ENCODE measurements around the gene ADGRA1. TPM values are rescaled to one million over a fixed set of nuclear protein-coding genes. Genes with fewer than 3 reads are reported as not detected.

ADGRA1 gene
- total RNA-seq, 1 donor from 2014 or later = 0.99 TPM

DNA sequence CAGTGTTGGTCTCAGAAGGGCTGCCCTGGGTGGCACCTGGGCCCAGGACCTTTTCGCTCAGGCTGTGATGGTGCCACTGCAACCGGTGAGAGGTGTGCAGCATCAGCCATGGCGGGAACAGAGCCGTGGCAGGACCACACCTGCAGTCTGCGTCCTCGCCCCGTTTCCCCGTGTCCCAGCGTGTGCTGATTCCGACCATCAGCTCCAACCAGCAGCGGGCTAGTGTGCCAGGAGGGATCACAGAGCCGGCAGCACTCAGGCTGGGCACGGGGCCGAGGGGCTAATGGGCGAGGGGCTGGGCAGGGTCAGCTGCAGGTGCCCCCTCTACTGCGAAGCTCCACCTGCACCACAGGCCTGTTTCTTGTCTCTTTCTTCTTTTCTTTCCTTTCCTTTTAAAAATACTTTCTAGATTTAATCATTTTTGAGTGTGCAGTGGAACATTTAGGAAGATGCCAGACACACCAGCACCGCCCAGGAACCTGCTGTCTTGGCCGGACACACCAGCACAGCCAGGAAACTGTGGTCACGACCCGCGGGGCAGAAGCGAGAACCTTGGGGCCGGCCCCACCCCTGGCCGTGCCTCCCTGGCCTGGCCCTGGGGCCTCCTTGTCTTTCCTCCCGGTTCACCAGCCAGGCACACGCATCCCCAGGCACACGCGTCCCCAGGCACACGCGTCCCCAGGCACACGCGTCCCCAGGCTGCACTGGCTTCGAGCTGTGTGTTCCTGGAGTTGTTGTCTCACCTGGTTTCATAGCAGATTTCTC lies 34.6 kb downstream of the ADGRA1 start:
- peaks cover 15% of the 10 kb centered on the region for H3K27me3 Mint-ChIP-seq
- H3K4me1 Mint-ChIP-seq (ENCODE audit: unreplicated experiment) = no peaks in the 10 kb centered on the region
- no peaks in the 10 kb centered on the region for H3K36me3 Mint-ChIP-seq
- H3K9me3 Mint-ChIP-seq = no peaks in the 10 kb centered on the region
- H3K27ac Mint-ChIP-seq = no peak overlapping the region
- no peak for DNase-seq (ENCODE audit: extremely low spot score, unreplicated experiment)
- no peak overlapping the region for H3K4me3 Mint-ChIP-seq
- TF ChIP-seq CTCF (conservative IDR thresholded peaks at IDR 0.05) = no peak

- Mint-ChIP-seq H3K36me3 (no peaks in the 10 kb centered on the region), H3K4me3 (no peak overlapping the region)
- no peak for DNase-seq (ENCODE audit: extremely low spot score, unreplicated experiment)
Measured at GRCh38 chr10:133123050-133123745, 35.5 kb downstream of the ADGRA1 start.

DNA sequence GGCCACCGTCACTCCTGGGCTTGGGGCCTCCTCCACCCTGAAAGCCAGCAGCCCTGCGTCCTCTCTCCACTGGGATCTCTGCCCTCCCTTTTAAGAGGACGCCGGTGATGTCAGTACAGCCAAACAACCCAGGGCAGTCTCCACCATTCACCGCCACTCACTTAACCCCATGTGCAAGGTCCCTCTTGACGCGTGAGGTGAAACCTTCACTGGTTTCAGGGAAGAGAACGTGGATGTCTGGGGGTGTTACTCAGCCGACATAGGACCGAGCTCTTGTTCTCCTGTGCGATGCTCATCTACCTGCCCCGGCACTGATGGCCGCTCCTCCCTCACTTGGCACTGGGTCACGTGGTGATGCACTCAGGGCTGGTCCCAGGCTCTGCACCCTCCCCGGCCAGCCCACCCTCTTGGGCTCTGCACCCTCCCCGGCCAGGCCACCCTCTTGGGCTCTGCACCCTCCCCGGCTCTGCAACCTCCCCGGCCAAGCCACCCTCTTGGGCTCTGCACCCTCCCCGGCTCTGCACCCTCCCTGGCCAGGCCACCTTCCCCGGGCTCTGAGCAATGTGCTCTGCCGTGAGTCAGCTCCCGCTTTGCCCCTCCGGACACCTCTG lies 36.1 kb downstream of the ADGRA1 start:
- no peaks in the 10 kb centered on the region for H3K36me3 Mint-ChIP-seq
- no peaks in the 10 kb centered on the region for H3K9me3 Mint-ChIP-seq
- H3K4me1 Mint-ChIP-seq (ENCODE audit: unreplicated experiment) = no peaks in the 10 kb centered on the region
- no peak for DNase-seq (ENCODE audit: extremely low spot score, unreplicated experiment)
- no peak for TF ChIP-seq CTCF (conservative IDR thresholded peaks at IDR 0.05)
- no peak overlapping the region for H3K27ac Mint-ChIP-seq
- no peak overlapping the region for H3K4me3 Mint-ChIP-seq
- peaks cover 11% of the 10 kb centered on the region for H3K27me3 Mint-ChIP-seq

More at GRCh38 chr10:133123050-133123745, 35.5 kb downstream of the ADGRA1 start:
- no peaks in the 10 kb centered on the region for H3K4me1 Mint-ChIP-seq (ENCODE audit: unreplicated experiment)
- no peaks in the 10 kb centered on the region for H3K9me3 Mint-ChIP-seq
- TF ChIP-seq CTCF (conservative IDR thresholded peaks at IDR 0.05) = no peak
- H3K27ac Mint-ChIP-seq = no peak overlapping the region
- H3K27me3 Mint-ChIP-seq = peaks cover 13% of the 10 kb centered on the region

DNA sequence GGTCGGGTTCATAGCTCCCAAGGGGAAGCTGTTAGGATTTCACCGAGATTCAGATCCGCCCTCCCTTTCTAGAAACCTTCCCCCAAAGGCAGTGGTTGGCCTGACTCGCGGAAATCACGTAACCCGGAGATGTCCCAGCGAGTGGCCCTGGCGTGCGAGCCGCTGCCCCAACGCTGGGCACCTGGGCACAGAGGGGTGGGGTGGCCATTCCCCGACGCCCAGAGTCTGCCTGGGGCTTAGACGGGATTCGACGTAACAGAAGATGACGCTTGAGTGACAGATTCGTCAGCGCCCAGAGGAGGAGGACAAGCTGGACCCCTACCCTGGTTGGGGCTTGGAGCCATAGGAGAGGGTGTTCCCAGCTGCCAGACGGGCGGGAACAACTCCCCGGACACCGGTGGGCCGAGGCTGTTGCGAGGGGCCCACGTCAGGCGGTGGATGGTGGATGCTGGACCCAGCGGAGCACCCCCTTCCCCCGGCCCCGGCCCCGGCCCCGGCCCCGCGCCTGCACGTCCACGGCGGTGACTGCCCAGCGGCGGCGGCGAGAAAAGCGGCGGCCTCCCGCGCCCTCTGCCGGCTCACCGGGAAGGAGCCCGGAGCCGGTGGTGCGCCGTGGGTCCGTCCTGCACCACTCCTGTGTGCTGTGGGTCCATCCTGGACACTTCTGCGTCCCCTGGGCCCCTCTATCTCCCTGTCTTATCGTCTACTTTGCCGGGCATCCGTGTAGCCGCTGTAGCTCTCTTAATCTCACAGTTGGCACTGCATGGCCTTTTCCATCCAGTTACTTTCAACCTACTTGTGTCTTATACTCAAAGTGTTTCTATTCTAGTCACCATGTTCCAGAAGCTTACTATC lies 36.9 kb downstream of the ADGRA1 start:
- no peak for DNase-seq (ENCODE audit: extremely low spot score, unreplicated experiment)
- no peaks in the 10 kb centered on the region for H3K4me1 Mint-ChIP-seq (ENCODE audit: unreplicated experiment)
- peaks cover 11% of the 10 kb centered on the region for H3K27me3 Mint-ChIP-seq
- H3K27ac Mint-ChIP-seq = no peak overlapping the region
- H3K36me3 Mint-ChIP-seq = no peaks in the 10 kb centered on the region
- no peaks in the 10 kb centered on the region for H3K9me3 Mint-ChIP-seq
- no peak overlapping the region for H3K4me3 Mint-ChIP-seq
- TF ChIP-seq CTCF (conservative IDR thresholded peaks at IDR 0.05) = peak; percentile 85

DNA sequence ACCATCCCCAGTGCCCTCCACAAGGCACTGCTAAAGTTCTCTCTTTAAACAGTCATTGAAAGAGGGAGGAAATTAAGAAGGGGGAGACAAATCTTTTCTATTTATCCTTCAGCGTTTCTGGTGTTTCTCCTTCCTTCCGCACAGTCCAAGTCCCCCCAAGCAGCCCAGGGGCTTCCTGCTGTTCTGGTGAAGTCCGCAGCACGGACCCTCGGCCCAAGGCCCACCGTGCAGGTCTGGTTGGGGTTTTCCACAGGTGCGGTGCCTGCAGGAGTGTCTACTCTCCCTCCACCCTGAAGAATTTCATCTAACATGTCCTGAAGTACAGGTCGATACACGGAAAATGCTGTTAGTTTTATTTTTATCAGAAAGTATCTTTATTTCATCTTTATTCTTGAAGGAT lies 38.2 kb downstream of the ADGRA1 start:
- Mint-ChIP-seq H3K4me3 (no peak overlapping the region), H3K27ac (no peak overlapping the region), H3K4me1 (ENCODE audit: unreplicated experiment) (no peaks in the 10 kb centered on the region), H3K9me3 (no peaks in the 10 kb centered on the region), H3K36me3 (no peaks in the 10 kb centered on the region), H3K27me3 (peaks cover 11% of the 10 kb centered on the region)
- no peak for DNase-seq (ENCODE audit: extremely low spot score, unreplicated experiment)
- no peak for TF ChIP-seq CTCF (conservative IDR thresholded peaks at IDR 0.05)

Data from type B pancreatic cell (in vitro differentiated cells).